ENCODE measurements around the gene AVEN.
"Not testable (repeated sequence)": the region's sequence is repeated elsewhere in the genome, so short reads cannot be mapped to it uniquely, and the experiment has no call there.

The AVEN gene

DNA sequence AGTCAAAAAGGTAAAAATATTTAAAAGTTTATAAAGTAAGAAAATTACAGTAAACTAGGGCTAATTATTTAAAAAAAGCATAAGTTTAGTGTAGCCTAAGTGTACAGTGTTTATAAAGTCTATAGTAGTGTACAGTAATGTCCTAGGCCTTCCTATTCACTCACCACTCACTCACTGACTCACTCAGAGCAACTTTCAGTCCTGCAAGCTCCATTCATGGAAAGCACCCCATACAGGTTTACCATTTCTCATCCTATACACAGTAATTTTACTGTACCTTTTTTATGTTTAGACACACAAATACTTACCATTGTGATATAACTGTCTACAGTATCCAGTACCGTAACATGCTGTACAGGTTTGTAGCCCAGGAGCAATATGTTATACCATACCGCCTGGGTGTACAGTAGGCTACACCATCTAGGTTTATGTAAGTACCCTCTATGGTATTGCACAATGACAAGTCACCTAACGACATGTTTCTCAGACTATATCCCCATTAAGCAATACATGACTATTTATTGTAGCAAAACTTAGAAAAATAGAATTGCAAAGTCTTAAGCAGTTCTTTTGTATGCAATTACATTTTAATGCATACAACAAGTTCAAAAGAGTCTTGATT lies 19.5 kb downstream of the AVEN start:
- no peaks in the 10 kb centered on the region for H3K9me3 ChIP-seq
- DNase-seq = no peak
- TF ChIP-seq, protein P1, sequence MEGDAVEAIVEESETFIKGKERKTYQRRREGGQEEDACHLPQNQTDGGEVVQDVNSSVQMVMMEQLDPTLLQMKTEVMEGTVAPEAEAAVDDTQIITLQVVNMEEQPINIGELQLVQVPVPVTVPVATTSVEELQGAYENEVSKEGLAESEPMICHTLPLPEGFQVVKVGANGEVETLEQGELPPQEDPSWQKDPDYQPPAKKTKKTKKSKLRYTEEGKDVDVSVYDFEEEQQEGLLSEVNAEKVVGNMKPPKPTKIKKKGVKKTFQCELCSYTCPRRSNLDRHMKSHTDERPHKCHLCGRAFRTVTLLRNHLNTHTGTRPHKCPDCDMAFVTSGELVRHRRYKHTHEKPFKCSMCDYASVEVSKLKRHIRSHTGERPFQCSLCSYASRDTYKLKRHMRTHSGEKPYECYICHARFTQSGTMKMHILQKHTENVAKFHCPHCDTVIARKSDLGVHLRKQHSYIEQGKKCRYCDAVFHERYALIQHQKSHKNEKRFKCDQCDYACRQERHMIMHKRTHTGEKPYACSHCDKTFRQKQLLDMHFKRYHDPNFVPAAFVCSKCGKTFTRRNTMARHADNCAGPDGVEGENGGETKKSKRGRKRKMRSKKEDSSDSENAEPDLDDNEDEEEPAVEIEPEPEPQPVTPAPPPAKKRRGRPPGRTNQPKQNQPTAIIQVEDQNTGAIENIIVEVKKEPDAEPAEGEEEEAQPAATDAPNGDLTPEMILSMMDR (IDR thresholded peaks at IDR 0.05; ENCODE audit: low read depth, low read length) = no peak

DNA sequence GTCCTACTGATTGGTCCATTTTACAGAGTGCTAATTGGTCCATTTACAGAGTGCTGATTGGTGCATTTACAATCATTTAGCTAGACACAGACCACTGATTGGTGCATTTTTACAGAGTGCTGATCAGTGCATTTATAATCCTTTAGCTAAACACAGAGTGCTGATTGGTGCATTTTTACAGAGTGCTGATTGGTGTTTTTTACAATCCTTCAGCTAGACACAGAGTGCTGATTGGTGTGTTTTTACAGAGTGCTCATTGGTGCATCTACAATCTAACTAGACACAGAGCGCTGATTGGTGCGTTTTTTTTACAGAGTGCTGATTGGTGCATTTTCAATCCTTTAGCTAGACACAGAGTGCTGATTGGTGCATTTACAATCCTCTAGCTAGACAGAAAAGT lies 20.3 kb downstream of the AVEN start:
- H3K27me3 ChIP-seq; H3K36me3 ChIP-seq; H3K9me3 ChIP-seq; H3K4me3 ChIP-seq (ENCODE audit: low read depth, low read length); H3K4me1 ChIP-seq; DNase-seq: not testable (repeated sequence)

More for the DNA sequence above, 19.5 kb downstream of the AVEN start:
- H3K36me3 ChIP-seq = no peaks in the 10 kb centered on the region
- H3K4me1 ChIP-seq = no peaks in the 10 kb centered on the region
- no peaks in the 10 kb centered on the region for H3K27me3 ChIP-seq
- no peak overlapping the region for H3K4me3 ChIP-seq (ENCODE audit: low read depth, low read length)

DNA sequence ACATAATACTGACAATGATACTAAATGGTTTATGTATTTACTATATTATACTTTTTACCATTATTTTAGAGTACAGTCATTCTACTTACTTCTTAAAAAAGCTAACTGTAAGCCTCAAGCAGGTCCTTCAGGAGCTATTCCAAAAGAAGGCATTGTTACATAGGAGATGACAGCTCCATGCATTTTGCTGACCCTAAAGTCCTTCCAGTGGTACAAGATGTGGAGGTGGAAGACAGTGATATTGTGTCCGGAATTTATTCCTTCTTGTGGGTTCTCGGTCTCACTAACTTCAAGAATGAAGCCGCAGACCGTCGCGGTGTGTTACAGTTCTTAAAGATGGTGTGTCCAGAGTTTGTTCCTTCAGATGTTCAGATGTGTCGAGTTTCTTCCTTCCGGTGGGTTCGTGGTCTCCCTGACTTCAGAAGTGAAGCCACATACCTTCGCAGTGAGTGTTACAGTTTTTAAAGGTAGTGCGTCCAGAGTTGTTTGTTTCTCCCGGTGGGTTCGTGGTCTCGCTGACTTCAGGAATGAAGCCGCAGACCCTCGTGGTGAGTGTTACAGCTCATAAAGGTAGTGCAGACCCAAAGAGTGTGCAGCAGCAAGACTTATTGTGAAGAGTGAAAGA lies 20.9 kb downstream of the AVEN start:
- Histone ChIP-seq H3K9me3 (no peaks in the 10 kb centered on the region), H3K4me1 (no peaks in the 10 kb centered on the region), H3K4me3 (ENCODE audit: low read depth, low read length) (no peak overlapping the region), H3K27me3 (no peaks in the 10 kb centered on the region), H3K36me3 (no peaks in the 10 kb centered on the region)
- no peak for DNase-seq
- TF ChIP-seq, protein P1 (IDR thresholded peaks at IDR 0.05; ENCODE audit: low read depth, low read length) = no peak

DNA sequence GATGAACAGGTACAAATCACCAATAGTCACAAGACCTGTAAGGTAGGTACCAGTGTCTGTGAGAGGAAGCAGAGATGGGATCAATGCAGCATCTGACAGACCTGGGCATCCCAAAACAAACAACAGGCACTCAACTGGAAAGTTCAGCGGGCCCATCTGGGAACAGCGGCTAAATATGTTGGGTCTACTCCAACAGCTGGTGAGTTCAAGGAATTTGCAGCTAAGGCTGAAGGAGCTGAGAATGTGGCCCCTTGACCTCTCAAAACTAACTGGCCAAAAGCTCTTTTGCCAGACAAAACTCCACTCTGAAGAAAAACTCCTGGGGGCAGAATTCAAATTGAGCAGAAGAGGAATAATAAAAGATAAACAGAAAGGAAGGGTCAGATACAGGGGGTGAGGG lies 24.4 kb downstream of the AVEN start:
- H3K9me3 ChIP-seq = no peaks in the 10 kb centered on the region
- no peaks in the 10 kb centered on the region for H3K36me3 ChIP-seq
- TF ChIP-seq, protein P1 (IDR thresholded peaks at IDR 0.05; ENCODE audit: low read depth, low read length) = no peak
- H3K27me3 ChIP-seq = no peaks in the 10 kb centered on the region
- no peak overlapping the region for H3K4me3 ChIP-seq (ENCODE audit: low read depth, low read length)
- DNase-seq = no peak
- no peaks in the 10 kb centered on the region; the same call in 1 of the 2 replicates for H3K4me1 ChIP-seq

DNA sequence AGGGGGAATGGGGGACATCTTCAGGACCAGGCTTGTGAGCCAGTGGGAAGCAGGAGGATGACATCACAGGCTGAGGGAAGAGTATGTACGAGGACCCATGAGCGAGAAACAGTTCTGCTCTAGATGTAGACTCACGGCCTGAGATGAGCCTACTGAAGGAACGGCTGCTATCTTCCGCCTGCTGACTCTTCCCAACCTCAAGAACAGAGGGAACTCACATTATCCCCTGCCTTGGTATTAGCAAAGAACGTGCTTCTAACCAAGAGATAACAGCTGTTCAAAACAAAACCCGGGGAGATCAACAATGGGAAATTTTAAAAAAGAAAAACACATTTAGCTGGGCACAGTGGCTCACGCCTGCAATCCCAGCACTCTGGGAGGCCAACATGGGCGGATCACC lies 25.3 kb downstream of the AVEN start:
- DNase-seq = no peak
- H3K9me3 ChIP-seq = no peaks in the 10 kb centered on the region
- TF ChIP-seq, protein P1 (IDR thresholded peaks at IDR 0.05; ENCODE audit: low read depth, low read length) = no peak
- H3K27me3 ChIP-seq = no peaks in the 10 kb centered on the region
- no peak overlapping the region for H3K4me3 ChIP-seq (ENCODE audit: low read depth, low read length)
- H3K4me1 ChIP-seq = no peaks in the 10 kb centered on the region; the same call in 1 of the 2 replicates
- H3K36me3 ChIP-seq = no peaks in the 10 kb centered on the region

DNA sequence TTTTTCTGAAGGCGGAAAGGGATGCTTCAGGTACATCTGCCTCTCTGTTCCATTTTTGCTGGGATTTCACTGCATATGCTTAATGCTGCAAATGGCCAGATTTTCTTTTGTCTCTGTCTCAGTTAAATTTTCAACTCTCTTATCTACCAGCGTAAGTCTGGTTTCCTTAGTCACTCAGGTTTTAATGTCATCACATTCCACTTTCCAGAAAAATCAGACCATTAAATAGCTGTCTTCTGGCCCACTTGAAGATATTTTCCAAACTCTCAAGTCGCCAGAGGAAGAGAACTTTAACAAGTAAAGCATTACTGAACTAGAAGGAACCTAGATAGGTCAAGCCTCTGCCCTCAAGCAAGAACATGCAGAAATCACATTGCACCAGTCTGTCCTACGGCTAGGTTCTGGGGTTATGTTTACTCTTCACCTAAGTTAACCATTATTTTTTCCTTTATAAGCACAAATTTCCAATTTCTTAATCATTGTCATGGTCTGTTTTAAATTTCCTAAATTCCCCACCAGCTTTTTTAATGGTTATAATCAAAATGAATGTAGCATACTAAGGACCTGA lies 26.5 kb downstream of the AVEN start:
- TF ChIP-seq, protein P1 (IDR thresholded peaks at IDR 0.05; ENCODE audit: low read depth, low read length) = no peak
- no peaks in the 10 kb centered on the region for H3K9me3 ChIP-seq
- H3K4me1 ChIP-seq = no peaks in the 10 kb centered on the region; the same call in 1 of the 2 replicates
- no peak overlapping the region for H3K4me3 ChIP-seq (ENCODE audit: low read depth, low read length)
- no peaks in the 10 kb centered on the region for H3K36me3 ChIP-seq
- H3K27me3 ChIP-seq = no peaks in the 10 kb centered on the region; the same call in 1 of the 2 replicates
- DNase-seq = no peak
